ENCODE data around the gene GPX6. TPM values are rescaled to one million over a fixed set of nuclear protein-coding genes. Genes with fewer than 3 reads are reported as not detected.
"Not testable (repeated sequence)": the region's sequence is repeated elsewhere in the genome, so short reads cannot be mapped to it uniquely, and the experiment has no call there.

Gene GPX6
- total RNA-seq, 1 experiment from 2014 or later, result not detected

- Histone ChIP-seq H3K27ac (ENCODE audit: low read length) (no peak overlapping the region), H3K79me2 (ENCODE audit: low read length) (no peaks in the 10 kb centered on the region), H3K27me3 (ENCODE audit: low read length) (no peaks in the 10 kb centered on the region), H4K20me1 (ENCODE audit: insufficient read depth, low read depth, low read length) (no peaks in the 10 kb centered on the region), H3K9ac (ENCODE audit: low read length) (no peak overlapping the region), H2AFZ (ENCODE audit: low read length) (no peak overlapping the region), H3K4me2 (ENCODE audit: low read depth, low read length, poor library complexity, severe bottlenecking) (no peak overlapping the region), H3K4me1 (ENCODE audit: low read length) (no peaks in the 10 kb centered on the region), H3K9me2 (replicated peaks; ENCODE audit: insufficient read depth, low read length) (no peaks in the 10 kb centered on the region), H3K9me3 (ENCODE audit: low read length) (no peaks in the 10 kb centered on the region), H3K36me3 (ENCODE audit: insufficient read depth, low read length) (no peaks in the 10 kb centered on the region), H3K4me3 (ENCODE audit: low read length) (no peak overlapping the region)
- no peak for DNase-seq
These were observed 3.8 kb downstream of the GPX6 start for GRCh38 chr6:28511628-28512300.

- H2AFZ ChIP-seq (ENCODE audit: low read length), result no peak overlapping the region
- DNase-seq, result no peak
- H3K9me3 ChIP-seq (ENCODE audit: low read length), result no peaks in the 10 kb centered on the region
- H3K4me3 ChIP-seq (ENCODE audit: low read length), result no peak overlapping the region
- no peaks in the 10 kb centered on the region for H3K4me1 ChIP-seq (ENCODE audit: low read length)
- no peaks in the 10 kb centered on the region for H3K79me2 ChIP-seq (ENCODE audit: low read length)
- H3K27ac ChIP-seq (ENCODE audit: low read length), result no peak overlapping the region
- H4K20me1 ChIP-seq (ENCODE audit: insufficient read depth, low read depth, low read length), result no peaks in the 10 kb centered on the region
- H3K4me2 ChIP-seq (ENCODE audit: low read depth, low read length, poor library complexity, severe bottlenecking), result no peak overlapping the region
- no peak overlapping the region for H3K9ac ChIP-seq (ENCODE audit: low read length)
- no peaks in the 10 kb centered on the region for H3K9me2 ChIP-seq (replicated peaks; ENCODE audit: insufficient read depth, low read length)
- H3K36me3 ChIP-seq (ENCODE audit: insufficient read depth, low read length), result no peaks in the 10 kb centered on the region
- no peaks in the 10 kb centered on the region for H3K27me3 ChIP-seq (ENCODE audit: low read length)
These were observed 8.7 kb downstream of the GPX6 start for GRCh38 chr6:28506807-28507475.

DNA sequence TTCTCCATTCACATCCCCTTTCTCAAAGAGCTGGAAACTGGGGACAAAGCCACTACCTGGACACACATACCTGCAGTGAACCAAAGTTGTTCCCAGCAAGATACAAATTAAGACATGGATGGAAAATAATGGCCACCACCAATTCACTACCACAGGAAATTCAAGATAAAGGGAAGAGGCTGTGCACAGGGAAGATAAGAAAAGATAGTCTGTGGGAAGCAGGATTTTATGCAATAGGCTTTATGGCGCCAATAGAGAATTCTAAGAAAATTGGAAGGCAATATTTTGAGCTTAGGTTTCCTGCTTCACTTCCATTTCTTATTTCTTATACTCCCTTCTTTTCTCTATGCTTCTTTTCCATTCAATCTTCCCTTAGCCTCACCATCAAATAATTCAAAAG lies 9.9 kb downstream of the GPX6 start:
- H3K4me3 ChIP-seq (ENCODE audit: low read length), result no peak overlapping the region
- H3K27me3 ChIP-seq (ENCODE audit: low read length), result no peaks in the 10 kb centered on the region
- H4K20me1 ChIP-seq (ENCODE audit: insufficient read depth, low read depth, low read length), result no peaks in the 10 kb centered on the region
- no peaks in the 10 kb centered on the region for H3K36me3 ChIP-seq (ENCODE audit: insufficient read depth, low read length)
- H2AFZ ChIP-seq (ENCODE audit: low read length), result no peak overlapping the region
- no peak overlapping the region for H3K9ac ChIP-seq (ENCODE audit: low read length)
- no peaks in the 10 kb centered on the region for H3K9me2 ChIP-seq (replicated peaks; ENCODE audit: insufficient read depth, low read length)
- H3K4me1 ChIP-seq (ENCODE audit: low read length), result no peaks in the 10 kb centered on the region
- no peak overlapping the region for H3K4me2 ChIP-seq (ENCODE audit: low read depth, low read length, poor library complexity, severe bottlenecking)
- H3K9me3 ChIP-seq (ENCODE audit: low read length), result no peaks in the 10 kb centered on the region
- DNase-seq, result no peak
- no peaks in the 10 kb centered on the region for H3K79me2 ChIP-seq (ENCODE audit: low read length)
- no peak overlapping the region for H3K27ac ChIP-seq (ENCODE audit: low read length)

- H3K27ac ChIP-seq (ENCODE audit: low read length); H4K20me1 ChIP-seq (ENCODE audit: insufficient read depth, low read depth, low read length); H3K36me3 ChIP-seq (ENCODE audit: insufficient read depth, low read length); H3K9me2 ChIP-seq (replicated peaks; ENCODE audit: insufficient read depth, low read length); H3K79me2 ChIP-seq (ENCODE audit: low read length); H3K9ac ChIP-seq (ENCODE audit: low read length); DNase-seq; H3K9me3 ChIP-seq (ENCODE audit: low read length); H3K27me3 ChIP-seq (ENCODE audit: low read length); H2AFZ ChIP-seq (ENCODE audit: low read length); H3K4me2 ChIP-seq (ENCODE audit: low read depth, low read length, poor library complexity, severe bottlenecking); H3K4me1 ChIP-seq (ENCODE audit: low read length); H3K4me3 ChIP-seq (ENCODE audit: low read length): not testable (repeated sequence)
These were observed 12.8 kb downstream of the GPX6 start for GRCh38 chr6:28502709-28503305.

- H2AFZ ChIP-seq (ENCODE audit: low read length); H3K9me3 ChIP-seq (ENCODE audit: low read length); H3K4me2 ChIP-seq (ENCODE audit: low read depth, low read length, poor library complexity, severe bottlenecking); H4K20me1 ChIP-seq (ENCODE audit: insufficient read depth, low read depth, low read length); H3K27me3 ChIP-seq (ENCODE audit: low read length); DNase-seq; H3K4me3 ChIP-seq (ENCODE audit: low read length); H3K9me2 ChIP-seq (replicated peaks; ENCODE audit: insufficient read depth, low read length); H3K9ac ChIP-seq (ENCODE audit: low read length); H3K27ac ChIP-seq (ENCODE audit: low read length); H3K4me1 ChIP-seq (ENCODE audit: low read length); H3K79me2 ChIP-seq (ENCODE audit: low read length); H3K36me3 ChIP-seq (ENCODE audit: insufficient read depth, low read length): not testable (repeated sequence)
These were observed 13.5 kb downstream of the GPX6 start for GRCh38 chr6:28502136-28502535.

DNA sequence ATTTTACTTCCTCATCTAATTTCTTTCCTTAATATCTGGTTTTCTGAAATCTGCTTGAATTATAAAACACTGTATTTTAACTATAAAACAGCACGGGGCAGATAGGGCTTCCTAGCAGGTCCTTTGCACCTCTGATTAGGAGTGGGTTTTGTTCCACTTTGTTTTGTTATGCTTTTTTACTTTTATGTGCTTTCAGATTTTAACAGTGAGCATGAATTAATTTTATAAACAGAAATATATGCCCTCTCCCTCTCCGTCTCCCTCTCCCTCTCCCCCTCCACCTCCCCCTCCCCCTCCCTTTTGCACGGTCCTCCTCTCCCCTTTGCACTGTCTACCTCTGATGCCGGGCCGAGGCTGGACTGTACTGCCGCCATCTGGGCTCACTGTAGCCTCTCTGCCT lies 14.3 kb downstream of the GPX6 start:
- H3K27ac ChIP-seq (ENCODE audit: low read length), result no peak overlapping the region
- no peaks in the 10 kb centered on the region for H3K36me3 ChIP-seq (ENCODE audit: insufficient read depth, low read length)
- H3K9ac ChIP-seq (ENCODE audit: low read length), result no peak overlapping the region
- H3K9me2 ChIP-seq (replicated peaks; ENCODE audit: insufficient read depth, low read length), result no peaks in the 10 kb centered on the region
- no peaks in the 10 kb centered on the region for H3K9me3 ChIP-seq (ENCODE audit: low read length)
- H2AFZ ChIP-seq (ENCODE audit: low read length), result no peak overlapping the region
- H4K20me1 ChIP-seq (ENCODE audit: insufficient read depth, low read depth, low read length), result no peaks in the 10 kb centered on the region
- no peak overlapping the region for H3K4me3 ChIP-seq (ENCODE audit: low read length)
- no peaks in the 10 kb centered on the region for H3K4me1 ChIP-seq (ENCODE audit: low read length)
- DNase-seq, result no peak
- no peaks in the 10 kb centered on the region for H3K27me3 ChIP-seq (ENCODE audit: low read length)
- no peak overlapping the region for H3K4me2 ChIP-seq (ENCODE audit: low read depth, low read length, poor library complexity, severe bottlenecking)
- no peaks in the 10 kb centered on the region for H3K79me2 ChIP-seq (ENCODE audit: low read length)

GRCh38 chr6:28497893-28498292 lies 17.7 kb downstream of the GPX6 start:
- Histone ChIP-seq H3K9ac (ENCODE audit: low read length) (no peak overlapping the region), H3K4me3 (ENCODE audit: low read length) (no peak overlapping the region), H3K4me1 (ENCODE audit: low read length) (no peaks in the 10 kb centered on the region), H2AFZ (ENCODE audit: low read length) (no peak overlapping the region), H3K79me2 (ENCODE audit: low read length) (no peaks in the 10 kb centered on the region), H3K9me3 (ENCODE audit: low read length) (no peaks in the 10 kb centered on the region), H4K20me1 (ENCODE audit: insufficient read depth, low read depth, low read length) (no peaks in the 10 kb centered on the region), H3K36me3 (ENCODE audit: insufficient read depth, low read length) (no peaks in the 10 kb centered on the region), H3K9me2 (replicated peaks; ENCODE audit: insufficient read depth, low read length) (no peaks in the 10 kb centered on the region), H3K27me3 (ENCODE audit: low read length) (no peaks in the 10 kb centered on the region), H3K4me2 (ENCODE audit: low read depth, low read length, poor library complexity, severe bottlenecking) (no peak overlapping the region), H3K27ac (ENCODE audit: low read length) (no peak overlapping the region)
- DNase-seq, result no peak

DNA sequence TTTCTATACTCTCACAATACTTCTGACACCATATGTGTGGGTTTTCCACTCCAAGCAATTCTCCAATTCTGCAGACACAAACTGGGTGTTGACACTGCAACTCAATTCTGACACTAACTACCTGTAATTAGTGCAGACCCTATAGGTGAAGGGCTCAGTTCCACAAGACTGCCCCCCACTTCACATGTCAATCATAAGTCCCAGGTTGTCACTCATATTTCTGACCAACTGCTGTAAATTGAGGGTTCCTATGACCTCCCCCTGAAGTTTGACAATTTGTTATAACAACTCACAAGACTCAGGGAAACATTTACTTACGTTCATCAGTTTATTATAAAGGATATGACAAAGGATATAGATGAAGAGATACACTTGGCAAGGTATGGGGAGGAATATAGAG lies 18.3 kb downstream of the GPX6 start:
- H3K9ac ChIP-seq (ENCODE audit: low read length), result no peak overlapping the region
- no peaks in the 10 kb centered on the region for H4K20me1 ChIP-seq (ENCODE audit: insufficient read depth, low read depth, low read length)
- H3K36me3 ChIP-seq (ENCODE audit: insufficient read depth, low read length), result no peaks in the 10 kb centered on the region
- H3K4me1 ChIP-seq (ENCODE audit: low read length), result no peaks in the 10 kb centered on the region
- H3K27ac ChIP-seq (ENCODE audit: low read length), result no peak overlapping the region
- no peaks in the 10 kb centered on the region for H3K9me3 ChIP-seq (ENCODE audit: low read length)
- DNase-seq, result no peak
- H2AFZ ChIP-seq (ENCODE audit: low read length), result no peak overlapping the region
- no peaks in the 10 kb centered on the region for H3K79me2 ChIP-seq (ENCODE audit: low read length)
- H3K27me3 ChIP-seq (ENCODE audit: low read length), result no peaks in the 10 kb centered on the region
- no peak overlapping the region for H3K4me2 ChIP-seq (ENCODE audit: low read depth, low read length, poor library complexity, severe bottlenecking)
- H3K9me2 ChIP-seq (replicated peaks; ENCODE audit: insufficient read depth, low read length), result no peaks in the 10 kb centered on the region
- H3K4me3 ChIP-seq (ENCODE audit: low read length), result no peak overlapping the region

All from Karpas-422 (cell line).